ENCODE measurements around the gene BNIP3.

DNA sequence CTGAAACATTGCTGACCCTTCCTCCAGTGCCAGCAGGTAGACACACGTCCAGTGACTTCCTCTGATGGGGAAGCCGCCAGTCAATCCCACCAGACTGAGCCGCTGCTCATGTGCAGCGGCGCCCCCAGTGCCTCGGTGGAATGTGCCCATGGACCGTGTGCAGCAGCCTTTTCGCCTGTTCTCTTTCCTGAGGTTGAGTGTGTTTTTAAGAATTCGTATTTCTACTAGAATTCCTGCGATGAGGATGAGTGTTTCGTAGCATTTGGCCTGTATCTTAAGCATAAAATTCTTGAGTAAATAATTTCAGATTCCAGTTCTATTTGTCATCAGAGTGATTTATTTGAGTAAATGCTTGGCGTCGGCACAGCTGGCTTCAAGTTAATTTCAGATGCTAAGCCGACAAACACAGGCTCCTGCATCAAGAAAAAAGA, 35.4 kb downstream of the BNIP3 start:
- TF ChIP-seq GATA2 (IDR thresholded peaks at IDR 0.05; ENCODE audit: low read depth, low read length) (no peak), GATA3 (IDR thresholded peaks at IDR 0.05; ENCODE audit: low read depth, low read length) (no peak)

Data from SH-SY5Y (cell line).